Motor neuron (in vitro differentiated cells): ENCODE results near the gene CACNG6. TPM values are rescaled to one million over a fixed set of nuclear protein-coding genes. Genes with fewer than 3 reads are reported as not detected.

ENCODE experiments used
- ATAC-seq, 8 experiments: fragments of 200-7000 bp; cut with Tn5 transposase; replicated peaks in 6 of 8; 2 replicates each; pipeline ENCODE4 v1.8.0; 2021; ENCODE audit warnings: mild to moderate bottlenecking in 8 of 8, moderate library complexity in 8 of 8
- H3K27ac ChIP-seq, 2 donors: fragments of 250-450 bp; sonication (Bioruptor Pico); 2 replicates each; pipeline ENCODE4 v1.9.0; 2021; ENCODE audit warnings: antibody characterized with exemption in 2 of 2, mild to moderate bottlenecking in 2 of 2, moderate library complexity in 1 of 2
- H3K4me1 ChIP-seq, 2 donors: fragments of 250-450 bp; sonication (Bioruptor Pico); replicated peaks in 1 of 2; 2 replicates each; pipeline ENCODE4 v1.6.1; 2021; ENCODE audit warnings: antibody characterized with exemption in 2 of 2, mild to moderate bottlenecking in 2 of 2, moderate library complexity in 1 of 2
- H3K4me3 ChIP-seq, 5 donors: fragments of 250-450 bp; sonication (Bioruptor Pico); 2 replicates each; pipeline ENCODE4 v1.9.0; 2021; ENCODE audit warnings: antibody characterized with exemption in 5 of 5, mild to moderate bottlenecking in 5 of 5, moderate library complexity in 4 of 5
- WGBS, 10 experiments: fragments of 450-650 bp; shearing (Covaris generic); methylation state at CpG; one replicate each; pipeline ENCODE4 v1.0.0; 2022; 5-methylcytosine and 5-hydroxymethylcytosine counted together
- in situ Hi-C, 9 experiments: fragments of 400-800 bp; cut with MboI; loops; one replicate each; pipeline ENCODE4 v1.15.0; 2021; ENCODE audit warnings: low sequenced_read_pairs in 9 of 9, low pct_unique_long_range_greater_than_20kb in 2 of 9; ENCODE audit not compliant: unreplicated experiment in 9 of 9
- total RNA-seq, 8 experiments: library from RNA; unstranded; fragments of 300-600 nt; gene quantifications; 2 replicates each; pipeline versions ENCODE4 v1.2.3 to v1.2.4, GENCODE V29; 2022

Gene CACNG6
- total RNA-seq, 8 experiments from 2014 or later: 0.15 to 2.2 (median 1.0) TPM; not detected in 1

DNA sequence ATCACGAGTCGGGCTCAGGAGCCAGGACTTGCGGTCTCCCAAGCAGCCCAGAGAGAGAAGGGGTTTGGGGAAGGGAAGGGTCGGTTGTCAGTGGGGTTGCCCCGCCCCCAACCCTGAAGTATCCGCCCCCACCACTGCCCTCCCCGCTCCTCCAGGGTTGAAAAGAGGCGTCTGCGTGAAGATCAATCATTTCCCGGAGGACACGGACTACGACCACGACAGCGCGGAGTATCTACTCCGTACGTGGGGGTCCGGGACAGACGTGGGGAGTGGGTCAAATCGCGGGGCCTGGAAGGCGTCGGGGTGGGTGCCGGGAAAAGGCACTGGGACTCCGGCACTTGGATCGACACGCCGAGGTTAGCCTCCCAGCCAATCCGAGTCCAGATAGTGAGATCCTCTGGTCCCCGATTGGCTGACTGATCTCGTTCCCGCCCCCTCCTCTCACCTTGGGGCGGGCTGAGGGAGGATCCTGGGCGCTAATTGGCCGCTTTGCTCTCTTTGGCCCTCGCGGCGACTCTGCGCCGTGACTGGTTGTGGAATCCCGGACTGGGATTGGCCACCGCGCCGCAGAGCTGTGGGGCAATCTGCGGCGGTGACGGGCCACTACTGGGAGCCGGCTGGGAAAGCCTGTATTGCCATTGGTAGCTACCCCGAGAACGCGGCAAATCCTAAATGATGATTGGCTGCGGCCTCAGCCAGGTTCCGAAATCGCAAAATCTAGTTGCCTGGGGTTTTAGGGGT, 13.3 kb upstream of the CACNG6 start:
- in situ Hi-C loops: no loop called here
- Histone ChIP-seq H3K4me3 (peak overlapping the region; percentile 40 to 64 (median 56)), H3K4me1 (peaks cover 4 to 11% of the 10 kb centered on the region in 2 donors), H3K27ac (peak overlapping the region; percentile 40 to 68)
- ATAC-seq: peak; percentile 18 to 83 (median 70)
- 0% methylated on average over 1 to 4 of the region's 54 CpGs; no CpG with 5 or more reads in 7 of the 10 experiments for WGBS, 10 experiments

DNA sequence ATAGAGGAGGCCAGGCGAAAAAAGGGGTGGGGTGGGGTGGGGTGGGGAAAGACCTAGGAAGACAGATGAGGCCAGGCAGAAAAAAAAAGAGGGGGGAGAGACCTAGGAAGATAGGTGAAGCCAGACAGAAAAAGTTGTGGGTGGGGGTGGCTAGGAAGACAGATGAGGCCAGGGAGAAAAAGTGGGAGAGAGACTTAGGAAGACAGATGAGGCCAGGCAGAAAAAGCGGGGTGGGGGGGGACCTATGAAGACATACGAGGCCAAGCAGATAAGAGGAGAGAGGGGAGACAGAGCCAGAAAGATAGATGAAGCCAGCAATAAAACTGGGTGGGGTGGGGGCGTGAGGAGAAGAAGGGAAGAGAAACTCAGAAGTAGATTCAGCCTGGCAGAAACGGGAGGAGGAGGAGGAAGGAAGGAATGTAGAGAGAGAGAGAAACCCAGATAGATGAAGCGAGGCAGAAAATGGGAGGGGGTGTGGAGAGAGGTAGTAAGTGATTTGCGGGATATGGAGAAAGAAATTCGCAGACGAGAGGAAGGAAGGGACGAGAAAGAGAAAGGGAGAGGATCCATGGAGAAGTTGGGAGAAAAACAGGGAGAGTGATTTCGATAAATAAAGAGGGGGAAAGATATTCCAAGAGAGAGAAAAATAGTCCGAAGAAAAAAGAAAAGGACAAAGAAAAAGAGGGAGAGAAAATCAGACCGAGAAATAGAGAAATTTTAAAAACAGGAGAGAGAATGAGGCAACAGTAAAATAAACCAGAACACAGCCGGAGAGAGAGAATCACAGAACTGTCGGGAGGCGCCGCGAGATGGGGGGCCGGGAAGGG, 12.2 kb upstream of the CACNG6 start:
- WGBS, 10 experiments: 0 to 6% (median 2%) methylated on average over 1 to 16 of the region's 19 CpGs
- in situ Hi-C loops: no loop called here
- ATAC-seq: no peak
- H3K4me3 ChIP-seq: peak overlapping the region; percentile 40 to 62 (median 50)
- no peak overlapping the region for H3K27ac ChIP-seq
- peaks cover 4 to 11% of the 10 kb centered on the region in 2 donors for H3K4me1 ChIP-seq

DNA sequence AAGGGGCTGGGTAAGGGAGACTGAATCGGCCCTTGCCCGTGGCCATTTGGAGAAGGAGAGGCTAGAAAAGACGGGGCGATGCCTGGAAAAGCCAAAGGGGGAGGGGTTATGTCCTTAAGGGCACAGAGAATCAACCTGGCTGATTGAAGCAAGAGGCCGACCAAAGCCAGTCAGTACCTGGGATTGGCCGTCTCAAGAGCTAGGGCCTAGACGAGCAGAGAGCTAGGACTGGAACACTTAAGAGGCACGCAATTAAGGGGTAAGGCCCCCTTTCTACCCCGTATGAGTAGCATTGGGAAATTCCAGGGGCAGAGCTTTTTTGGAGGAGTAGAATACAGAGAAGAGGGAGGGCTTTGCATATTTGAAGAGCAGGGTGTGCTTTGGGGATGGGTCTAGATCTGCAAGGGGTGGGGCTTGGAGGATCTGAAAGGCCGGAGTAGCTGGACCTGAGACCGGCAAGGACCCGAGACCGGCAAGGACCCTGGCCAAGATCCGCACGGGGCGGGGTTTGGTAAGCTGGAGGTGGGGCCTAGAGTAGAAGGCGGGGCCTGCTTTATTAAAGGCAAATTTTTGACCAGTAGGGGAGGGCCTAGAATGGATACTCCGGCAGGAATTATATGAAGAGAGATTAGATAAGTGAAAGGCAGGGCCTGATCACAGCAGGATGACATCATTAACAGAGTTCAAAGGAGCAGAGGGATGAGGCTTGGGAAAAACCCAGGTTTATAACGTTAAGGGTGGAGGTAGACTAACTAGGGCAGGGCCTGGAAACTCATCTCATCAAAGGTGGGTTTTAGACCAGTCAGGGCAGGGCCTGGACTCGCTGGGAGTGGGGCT, 10.7 kb upstream of the CACNG6 start:
- WGBS, 10 experiments: 6 to 70% (median 29%) methylated on average over 2 to 12 of the region's 20 CpGs; no CpG with 5 or more reads in 3 of the 10 experiments
- peak overlapping the region; percentile 40 to 62 (median 50) for H3K4me3 ChIP-seq
- H3K4me1 ChIP-seq: peaks cover 4 to 11% of the 10 kb centered on the region in 2 donors
- ATAC-seq: peak in 6 of 8 experiments; percentile 8 to 50 (median 38)
- peak overlapping the region; percentile 46 to 85 for H3K27ac ChIP-seq
- in situ Hi-C loops: no loop called here

DNA sequence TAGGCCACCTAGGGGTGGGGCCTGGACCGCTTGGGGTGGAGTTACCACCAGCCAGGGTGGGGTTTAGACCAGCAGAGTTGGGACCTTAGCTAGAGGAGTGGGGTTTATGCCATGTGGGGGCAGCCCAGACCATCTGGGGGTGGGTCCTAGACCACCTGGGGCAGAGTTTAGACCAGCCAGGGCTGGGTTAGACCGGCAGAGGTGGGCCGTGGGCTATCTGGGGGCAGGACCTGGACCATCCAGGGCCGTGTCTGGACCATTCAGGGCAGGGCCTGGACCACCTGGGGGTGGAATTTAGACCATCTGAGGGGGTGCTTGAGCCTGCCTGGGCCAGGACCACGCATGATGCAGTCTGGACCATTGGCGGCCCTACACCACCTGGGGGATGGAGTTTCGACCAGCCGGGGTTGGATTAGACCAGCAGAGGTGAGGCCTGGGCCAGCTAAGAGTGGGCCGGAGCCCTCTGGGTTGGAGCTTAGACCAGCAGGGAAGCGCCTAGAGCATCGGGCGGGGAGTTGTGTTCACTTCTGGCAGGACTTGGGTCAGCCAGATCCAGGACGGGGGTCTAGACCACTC, 10.0 kb upstream of the CACNG6 start:
- in situ Hi-C loops: no loop called here
- peaks cover 4 to 11% of the 10 kb centered on the region in 2 donors for H3K4me1 ChIP-seq
- peak in 2 of 8 experiments; percentile 39 to 40 for ATAC-seq
- H3K4me3 ChIP-seq: peak overlapping the region in 4 of 5 donors; percentile 40 to 62 (median 53)
- WGBS, 10 experiments: no CpG with 5 or more reads among the region's 13 CpGs
- H3K27ac ChIP-seq: peak overlapping the region; percentile 46 to 85

DNA sequence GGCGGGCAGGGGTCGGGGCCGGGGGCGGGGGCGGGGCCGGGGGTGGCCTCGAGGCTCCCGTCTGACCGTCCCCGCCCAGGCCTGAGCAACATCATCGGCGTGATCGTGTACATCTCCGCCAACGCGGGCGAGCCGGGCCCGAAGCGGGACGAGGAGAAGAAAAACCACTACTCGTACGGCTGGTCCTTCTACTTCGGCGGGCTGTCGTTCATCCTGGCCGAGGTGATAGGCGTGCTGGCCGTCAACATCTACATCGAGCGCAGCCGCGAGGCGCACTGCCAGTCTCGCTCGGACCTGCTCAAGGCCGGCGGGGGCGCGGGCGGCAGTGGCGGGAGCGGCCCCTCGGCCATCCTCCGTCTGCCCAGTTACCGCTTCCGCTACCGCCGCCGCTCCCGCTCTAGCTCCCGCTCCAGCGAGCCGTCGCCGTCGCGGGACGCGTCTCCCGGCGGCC, 9.4 kb upstream of the CACNG6 start:
- H3K4me3 ChIP-seq: peak overlapping the region; percentile 7 to 56 (median 32)
- H3K4me1 ChIP-seq: peaks cover 4 to 11% of the 10 kb centered on the region in 2 donors
- ATAC-seq: no peak
- peak overlapping the region; percentile 1 to 85 for H3K27ac ChIP-seq
- 29% methylated on average over 6 of the region's 62 CpGs; no CpG with 5 or more reads in 9 of the 10 experiments for WGBS, 10 experiments
- in situ Hi-C loops: no loop called here

DNA sequence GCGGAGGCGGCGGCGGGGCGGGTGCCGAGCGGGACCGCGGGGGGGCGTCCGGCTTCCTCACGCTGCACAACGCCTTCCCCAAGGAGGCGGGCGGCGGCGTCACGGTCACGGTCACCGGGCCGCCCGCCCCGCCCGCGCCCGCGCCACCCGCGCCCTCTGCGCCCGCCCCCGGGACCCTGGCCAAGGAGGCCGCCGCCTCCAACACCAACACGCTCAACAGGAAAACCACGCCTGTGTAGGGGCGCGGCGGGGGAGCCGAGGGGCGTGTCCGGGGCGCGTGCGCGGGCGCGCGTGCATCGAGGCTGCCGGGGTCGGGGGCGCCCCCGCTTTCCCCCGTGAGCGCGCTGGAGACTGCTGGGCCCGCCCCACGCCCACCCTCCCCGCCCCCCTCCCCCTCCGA, 8.8 kb upstream of the CACNG6 start:
- H3K4me1 ChIP-seq: peaks cover 4 to 11% of the 10 kb centered on the region in 2 donors
- in situ Hi-C loops: no loop called here
- H3K27ac ChIP-seq: peak overlapping the region in 1 of 2 donors; percentile 85
- H3K4me3 ChIP-seq: peak overlapping the region; percentile 22 to 56 (median 32)
- ATAC-seq: peak in 5 of 8 experiments; percentile 1 to 52 (median 3)
- WGBS, 10 experiments: no CpG with 5 or more reads among the region's 61 CpGs

DNA sequence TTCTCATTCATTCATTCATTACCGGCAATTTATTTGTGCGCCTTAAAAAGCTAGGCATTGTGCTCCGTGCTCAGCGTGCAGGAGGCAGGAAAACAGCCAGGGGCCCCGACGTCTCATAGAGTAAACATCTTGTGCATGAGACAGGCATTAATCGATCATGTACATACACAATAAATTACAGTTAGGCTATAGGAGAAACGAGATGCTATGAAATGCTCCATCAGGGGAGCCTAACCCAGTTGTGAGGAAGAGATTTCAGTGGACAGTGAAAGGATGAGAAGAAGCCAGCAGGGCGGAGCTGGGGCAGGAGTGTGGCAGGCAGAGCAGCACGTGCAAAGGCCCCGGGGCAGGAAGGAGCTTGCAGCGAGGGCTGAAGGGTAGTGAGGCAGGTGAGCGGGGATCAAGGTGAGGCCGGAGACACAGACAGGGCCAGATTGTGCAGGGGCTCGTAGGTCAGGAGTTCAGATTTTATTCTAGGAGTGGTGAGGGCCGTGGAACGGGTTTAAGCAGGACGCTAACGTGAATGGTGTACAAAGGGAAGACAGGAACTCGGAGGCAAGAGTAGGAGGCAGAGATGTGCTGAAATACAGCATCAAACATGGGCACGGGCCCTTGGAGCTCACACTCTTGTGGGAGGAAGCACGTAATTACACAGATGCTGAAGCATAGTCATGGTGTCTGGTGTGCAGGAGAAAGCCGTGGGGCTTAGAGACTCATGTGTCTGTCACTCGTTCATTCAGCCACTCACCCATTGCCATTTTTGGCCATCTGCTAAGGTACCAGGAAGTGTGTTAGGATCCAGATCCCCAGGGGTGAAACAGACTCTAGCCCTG, 7.8 kb upstream of the CACNG6 start:
- ATAC-seq: no peak
- 60 to 100% (median 88%) methylated on average over 1 to 18 of the region's 24 CpGs for WGBS, 10 experiments
- no peak overlapping the region for H3K4me3 ChIP-seq
- in situ Hi-C loops: no loop called here
- H3K4me1 ChIP-seq: peaks cover 4 to 11% of the 10 kb centered on the region in 2 donors
- H3K27ac ChIP-seq: no peak overlapping the region

DNA sequence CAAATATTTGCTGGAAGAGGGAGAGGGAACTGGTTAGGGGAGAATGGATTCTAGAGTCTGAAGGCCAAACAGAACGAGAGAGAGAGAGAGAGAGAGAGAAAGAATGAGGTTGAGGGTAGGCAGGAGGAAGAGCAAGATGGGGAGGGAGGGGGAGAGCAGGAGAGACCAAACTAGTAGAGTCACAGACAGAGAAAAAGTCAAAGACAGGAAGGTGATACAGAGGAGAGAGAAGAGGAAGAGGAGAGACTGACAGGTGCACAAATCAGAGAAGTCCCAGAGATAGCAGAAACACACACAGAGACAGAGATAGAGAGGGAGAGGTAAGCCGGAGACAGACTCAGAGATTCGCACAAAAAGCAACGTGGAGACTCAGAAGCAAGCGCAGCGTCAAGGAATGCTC, 5.6 kb upstream of the CACNG6 start:
- Histone ChIP-seq H3K4me3 (no peak overlapping the region), H3K4me1 (peaks cover 10 to 20% of the 10 kb centered on the region in 2 donors), H3K27ac (no peak overlapping the region)
- in situ Hi-C loops: no loop called here
- WGBS, 10 experiments: 39 to 95% (median 76%) methylated on average over 1 to 6 of the region's 6 CpGs
- ATAC-seq: no peak

DNA sequence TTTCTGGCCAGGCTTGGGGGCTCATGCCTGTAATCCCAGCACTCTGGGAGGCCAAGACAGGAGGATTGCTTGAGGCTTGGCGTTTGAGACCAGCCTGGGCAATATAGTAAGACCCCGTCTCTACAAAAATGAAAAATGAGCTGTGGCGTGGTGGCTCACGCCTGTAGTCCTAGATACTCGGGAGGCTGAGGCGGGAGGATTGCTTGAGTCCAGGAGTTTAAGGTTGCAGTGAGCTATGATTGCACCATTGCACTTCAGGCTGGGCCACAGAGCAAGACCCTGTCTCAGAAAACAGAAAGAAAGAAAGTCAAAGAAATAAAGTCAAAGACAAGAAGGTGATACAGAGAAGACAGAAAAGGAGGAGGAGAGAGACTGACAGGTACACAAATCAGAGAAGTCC, 2.5 kb upstream of the CACNG6 start:
- no peak for ATAC-seq
- Histone ChIP-seq H3K4me1 (peaks cover 9 to 20% of the 10 kb centered on the region in 2 donors), H3K27ac (no peak overlapping the region), H3K4me3 (no peak overlapping the region)
- 58 to 100% (median 94%) methylated on average over 1 to 6 of the region's 6 CpGs; no CpG with 5 or more reads in 3 of the 10 experiments for WGBS, 10 experiments
- in situ Hi-C loops: no loop called here

DNA sequence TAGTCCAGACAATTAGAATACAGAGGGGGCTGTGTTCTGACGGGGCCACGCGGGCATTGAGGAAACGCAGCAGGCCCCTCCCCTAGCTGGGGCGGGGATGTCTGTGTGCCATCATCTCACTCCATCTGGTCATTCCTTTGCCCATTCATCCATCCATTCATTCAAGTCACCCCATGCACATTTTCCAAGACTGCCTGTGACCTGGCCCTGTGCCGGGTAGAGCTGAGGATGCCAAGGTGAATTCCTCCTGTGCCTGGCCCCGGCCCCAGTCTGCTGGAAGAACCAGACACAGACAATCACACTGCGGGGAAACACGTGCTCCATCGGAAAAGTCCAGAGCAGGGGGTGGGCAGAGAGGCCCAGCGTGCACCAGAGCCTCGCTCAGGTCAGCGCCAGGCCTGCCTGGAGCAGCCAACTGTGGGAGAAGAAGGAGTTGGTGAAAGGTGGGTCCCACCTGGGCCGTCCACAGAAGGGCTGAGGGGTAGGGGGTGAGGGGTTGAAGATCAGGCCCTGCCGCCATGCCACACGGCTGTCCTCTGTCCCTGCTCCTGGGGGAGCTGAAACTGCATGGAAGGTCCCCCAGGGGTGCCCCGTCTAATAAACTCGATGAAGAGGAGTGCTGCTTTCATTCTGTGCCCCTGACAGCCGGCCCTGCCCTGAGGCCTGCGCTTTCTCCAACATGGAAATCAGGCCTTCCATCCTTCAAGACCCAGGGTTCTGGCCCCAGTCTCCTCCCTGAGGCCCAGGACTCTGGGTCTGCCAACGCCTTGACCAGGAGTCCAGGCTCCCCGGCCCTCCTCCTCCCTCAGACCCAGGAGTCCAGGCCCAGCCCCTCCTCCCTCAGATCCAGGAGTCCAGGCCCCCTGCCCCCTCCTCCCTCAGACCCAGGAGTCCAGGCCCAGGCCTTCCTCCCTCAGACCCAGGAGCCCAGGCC, 1.6 kb upstream of the CACNG6 start:
- in situ Hi-C loops: no loop called here
- H3K27ac ChIP-seq: peak overlapping the region in 1 of 2 donors; percentile 6
- WGBS, 10 experiments: 0 to 80% (median 37%) methylated on average over 1 to 14 of the region's 22 CpGs; no CpG with 5 or more reads in 3 of the 10 experiments
- no peak overlapping the region for H3K4me3 ChIP-seq
- peak in 2 of 8 experiments; percentile 7 to 22 for ATAC-seq
- H3K4me1 ChIP-seq: peaks cover 9 to 20% of the 10 kb centered on the region in 2 donors

DNA sequence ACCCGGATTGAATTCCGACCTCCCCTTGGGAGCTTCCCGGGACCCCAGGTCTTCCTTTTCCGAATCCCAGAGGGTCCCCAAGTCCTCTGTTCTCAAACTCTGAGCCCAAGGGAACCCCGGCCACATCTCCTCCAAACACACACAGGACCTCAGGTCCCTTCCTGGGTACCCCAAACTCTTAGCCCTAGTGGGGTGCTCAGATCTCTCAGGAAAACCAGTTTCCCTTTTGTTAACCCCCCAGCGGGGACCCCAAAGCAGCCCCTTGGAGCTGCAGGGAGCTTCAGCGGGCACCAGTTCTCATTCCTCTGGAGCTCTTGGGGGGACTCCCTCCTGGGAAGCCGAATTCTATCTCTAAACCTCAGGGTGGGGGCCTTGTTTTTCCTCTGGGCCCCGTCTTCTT, 774 bp downstream of the CACNG6 start:
- in situ Hi-C loops: no loop called here

More for the DNA sequence above, 774 bp downstream of the CACNG6 start:
- WGBS, 10 experiments: 75 to 100% (median 90%) methylated on average over 2 to 5 of the region's 9 CpGs; no CpG with 5 or more reads in 5 of the 10 experiments
- no peak for ATAC-seq
- Histone ChIP-seq H3K4me3 (no peak overlapping the region), H3K27ac (peak overlapping the region in 1 of 2 donors; percentile 58), H3K4me1 (peaks cover 9 to 20% of the 10 kb centered on the region in 2 donors)
